Progenitor cell of endocrine pancreas (in vitro differentiated cells): Measurements from ENCODE around the gene GJA10. TPM values are rescaled to one million over a fixed set of nuclear protein-coding genes. Genes with fewer than 3 reads are reported as not detected.
"Not testable (repeated sequence)": the region's sequence is repeated elsewhere in the genome, so short reads cannot be mapped to it uniquely, and the experiment has no call there.

ENCODE experiments used
- DNase-seq: peaks from one replicate; pipeline ENCODE4 v3.0.0; 2021; ENCODE audit warnings: low spot score; ENCODE audit not compliant: unreplicated experiment
- H3K27ac Mint-ChIP-seq: 2 replicates; pipeline ENCODE4 v1.8.0; 2021; ENCODE audit warnings: mild to moderate bottlenecking, moderate library complexity, mixed read lengths
- H3K27me3 Mint-ChIP-seq: 2 replicates; pipeline ENCODE4 v1.8.0; 2021; ENCODE audit warnings: mixed read lengths
- H3K36me3 Mint-ChIP-seq: 2 replicates; pipeline ENCODE4 v1.8.0; 2022; ENCODE audit warnings: mixed read lengths; ENCODE audit not compliant: insufficient read depth
- H3K4me1 Mint-ChIP-seq: 2 replicates; pipeline ENCODE4 v1.8.0; 2021; ENCODE audit warnings: low read depth, mixed read lengths
- H3K4me3 Mint-ChIP-seq: 2 replicates; pipeline ENCODE4 v1.8.0; 2021; ENCODE audit warnings: low read depth, mild to moderate bottlenecking, moderate library complexity, mixed read lengths
- H3K9me3 Mint-ChIP-seq: 2 replicates; pipeline ENCODE4 v1.8.0; 2021; ENCODE audit warnings: low read depth, mixed read lengths
- total RNA-seq: library from RNA; stranded (reverse); gene quantifications from 2 replicates; pipeline ENCODE4 v1.2.1, GENCODE V29; 2021
- TF ChIP-seq, protein P1 (sequence below): fragments of 200-600 bp; sonication (generic); IDR thresholded peaks from one replicate; pipeline ENCODE4 v1.5.0; 2021; ENCODE audit warnings: antibody characterized with exemption, mild to moderate bottlenecking; ENCODE audit not compliant: unreplicated experiment

The GJA10 gene
- total RNA-seq, 1 donor from 2014 or later, result not detected

DNA sequence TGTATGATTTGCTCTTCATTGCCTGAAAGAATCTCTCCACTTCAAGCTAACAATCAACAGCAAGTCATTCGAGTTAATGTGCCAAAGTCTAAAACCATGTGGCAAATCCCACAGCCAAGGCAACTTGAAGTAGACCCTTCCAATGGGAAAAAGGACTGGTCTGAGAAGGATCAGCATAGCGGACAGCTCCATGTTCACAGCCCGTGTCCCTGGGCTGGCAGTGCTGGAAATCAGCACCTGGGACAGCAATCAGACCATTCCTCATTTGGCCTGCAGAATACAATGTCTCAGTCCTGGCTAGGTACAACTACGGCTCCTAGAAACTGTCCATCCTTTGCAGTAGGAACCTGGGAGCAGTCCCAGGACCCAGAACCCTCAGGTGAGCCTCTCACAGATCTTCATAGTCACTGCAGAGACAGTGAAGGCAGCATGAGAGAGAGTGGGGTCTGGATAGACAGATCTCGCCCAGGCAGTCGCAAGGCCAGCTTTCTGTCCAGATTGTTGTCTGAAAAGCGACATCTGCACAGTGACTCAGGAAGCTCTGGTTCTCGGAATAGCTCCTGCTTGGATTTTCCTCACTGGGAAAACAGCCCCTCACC, 1.1 kb downstream of the GJA10 start:
- Mint-ChIP-seq H3K27me3 (peaks cover 3% of the 10 kb centered on the region), H3K9me3 (no peaks in the 10 kb centered on the region), H3K36me3 (no peaks in the 10 kb centered on the region), H3K27ac (no peak overlapping the region), H3K4me3 (no peak overlapping the region), H3K4me1 (peaks cover 13% of the 10 kb centered on the region)
- DNase-seq, result peak; percentile 67
- TF ChIP-seq, protein P1, sequence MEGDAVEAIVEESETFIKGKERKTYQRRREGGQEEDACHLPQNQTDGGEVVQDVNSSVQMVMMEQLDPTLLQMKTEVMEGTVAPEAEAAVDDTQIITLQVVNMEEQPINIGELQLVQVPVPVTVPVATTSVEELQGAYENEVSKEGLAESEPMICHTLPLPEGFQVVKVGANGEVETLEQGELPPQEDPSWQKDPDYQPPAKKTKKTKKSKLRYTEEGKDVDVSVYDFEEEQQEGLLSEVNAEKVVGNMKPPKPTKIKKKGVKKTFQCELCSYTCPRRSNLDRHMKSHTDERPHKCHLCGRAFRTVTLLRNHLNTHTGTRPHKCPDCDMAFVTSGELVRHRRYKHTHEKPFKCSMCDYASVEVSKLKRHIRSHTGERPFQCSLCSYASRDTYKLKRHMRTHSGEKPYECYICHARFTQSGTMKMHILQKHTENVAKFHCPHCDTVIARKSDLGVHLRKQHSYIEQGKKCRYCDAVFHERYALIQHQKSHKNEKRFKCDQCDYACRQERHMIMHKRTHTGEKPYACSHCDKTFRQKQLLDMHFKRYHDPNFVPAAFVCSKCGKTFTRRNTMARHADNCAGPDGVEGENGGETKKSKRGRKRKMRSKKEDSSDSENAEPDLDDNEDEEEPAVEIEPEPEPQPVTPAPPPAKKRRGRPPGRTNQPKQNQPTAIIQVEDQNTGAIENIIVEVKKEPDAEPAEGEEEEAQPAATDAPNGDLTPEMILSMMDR, result no peak

DNA sequence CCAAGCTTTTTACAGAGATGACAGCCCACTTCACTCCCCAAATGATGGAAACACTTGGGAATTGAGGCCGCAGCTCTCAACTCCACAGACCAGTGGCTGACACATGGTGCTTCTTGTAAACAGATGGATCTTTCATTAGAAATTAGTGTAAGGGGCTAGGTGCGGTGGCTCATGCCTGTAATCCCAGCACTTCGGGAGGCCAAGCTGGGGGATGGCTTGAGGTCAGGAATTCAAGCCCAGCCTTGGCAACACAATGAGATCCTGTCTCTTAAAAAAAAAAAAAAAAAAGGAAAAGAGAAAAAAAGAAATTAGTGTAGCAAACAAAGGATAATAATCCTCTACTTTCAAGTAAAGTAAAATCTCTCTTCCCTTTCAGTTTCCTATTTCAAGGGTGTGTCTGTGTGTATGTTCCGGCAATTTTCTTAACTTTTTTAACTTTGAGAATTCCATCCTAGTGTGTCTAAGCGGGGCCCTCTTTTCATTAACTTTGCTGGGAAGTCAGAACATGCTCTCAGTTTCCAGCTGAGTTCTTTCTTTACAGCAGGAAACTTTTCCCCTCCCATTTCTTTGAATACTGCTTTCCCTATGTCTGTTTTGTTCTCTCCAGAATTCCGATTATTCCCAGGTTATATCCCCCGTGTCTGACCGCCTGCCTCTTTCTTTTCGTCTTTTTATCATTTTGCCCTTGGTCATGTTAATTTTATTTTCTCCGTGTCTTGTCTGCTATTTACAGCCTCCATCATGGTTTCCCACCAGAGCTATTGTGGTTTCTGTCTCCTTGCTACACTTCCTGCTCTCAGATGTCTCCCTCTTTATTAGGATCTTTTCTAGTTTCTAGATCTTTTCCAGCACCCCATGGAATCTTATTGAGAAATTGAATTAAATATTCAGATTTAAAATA, 16.0 kb downstream of the GJA10 start:
- H3K27me3 Mint-ChIP-seq, H3K36me3 Mint-ChIP-seq, H3K4me3 Mint-ChIP-seq, H3K4me1 Mint-ChIP-seq, H3K9me3 Mint-ChIP-seq, DNase-seq, H3K27ac Mint-ChIP-seq: not testable (repeated sequence)

DNA sequence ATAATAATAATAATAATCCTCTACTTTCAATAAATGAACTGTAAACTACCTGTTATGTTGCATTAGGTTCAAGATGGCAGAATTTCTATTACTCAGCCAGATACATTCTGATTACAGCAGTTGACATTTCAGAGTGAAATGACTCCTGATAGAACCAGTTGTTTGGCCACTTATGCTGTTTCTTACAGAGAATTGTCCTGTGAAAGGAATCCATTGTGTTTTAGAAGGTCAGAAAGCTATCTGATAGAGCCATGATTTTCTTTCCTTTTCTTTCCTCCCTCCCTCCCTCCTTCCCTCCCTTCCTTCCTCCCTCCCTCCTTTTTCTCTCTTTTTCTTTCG, 16.6 kb downstream of the GJA10 start:
- TF ChIP-seq, protein P1, result no peak
- no peaks in the 10 kb centered on the region for H3K36me3 Mint-ChIP-seq
- DNase-seq, result no peak
- H3K27me3 Mint-ChIP-seq, result no peaks in the 10 kb centered on the region
- H3K9me3 Mint-ChIP-seq, result no peaks in the 10 kb centered on the region
- no peak overlapping the region for H3K27ac Mint-ChIP-seq
- peaks cover 2% of the 10 kb centered on the region for H3K4me1 Mint-ChIP-seq
- H3K4me3 Mint-ChIP-seq, result no peak overlapping the region

DNA sequence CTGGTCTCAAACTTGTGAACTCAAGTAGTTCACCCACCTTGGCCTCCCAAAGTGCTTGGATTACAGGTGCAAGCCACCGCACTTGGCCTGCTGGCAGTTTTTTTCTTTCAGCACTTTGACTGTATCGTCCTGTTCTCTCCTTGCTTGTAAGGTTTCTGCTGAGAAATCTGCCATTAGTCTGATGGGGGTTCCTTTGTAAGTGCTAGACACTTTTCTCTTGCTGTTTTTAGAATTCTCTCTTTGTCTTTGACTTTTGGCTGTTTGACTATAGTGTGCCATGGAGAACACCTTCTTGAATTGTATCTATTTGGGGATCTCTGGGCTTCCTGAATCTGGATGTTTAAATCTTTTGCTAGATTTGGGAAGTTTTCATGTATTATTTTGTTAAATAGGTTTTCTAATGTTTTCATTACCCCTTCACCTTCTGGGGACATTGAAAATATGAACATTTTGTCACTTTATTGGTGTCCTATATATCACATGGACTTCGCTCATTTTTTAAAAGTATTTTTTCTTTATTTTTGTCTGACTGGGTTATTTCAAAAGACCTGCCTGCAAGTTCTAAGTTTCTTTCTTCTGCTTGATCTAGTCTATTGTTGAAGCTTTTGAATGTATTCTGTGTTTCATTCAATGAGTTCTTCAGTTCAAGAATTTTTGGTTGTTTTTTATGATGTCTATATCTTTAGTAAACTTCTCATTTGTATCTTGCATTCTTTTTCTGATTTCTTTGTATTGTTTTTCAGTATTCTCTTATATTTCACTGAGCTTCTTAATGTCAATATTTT, 22.1 kb downstream of the GJA10 start:
- no peak for DNase-seq
- Mint-ChIP-seq H3K4me3 (no peak overlapping the region), H3K27ac (no peak overlapping the region), H3K9me3 (peaks cover 6% of the 10 kb centered on the region), H3K4me1 (no peaks in the 10 kb centered on the region), H3K27me3 (no peaks in the 10 kb centered on the region), H3K36me3 (no peaks in the 10 kb centered on the region)
- TF ChIP-seq, protein P1, result no peak

DNA sequence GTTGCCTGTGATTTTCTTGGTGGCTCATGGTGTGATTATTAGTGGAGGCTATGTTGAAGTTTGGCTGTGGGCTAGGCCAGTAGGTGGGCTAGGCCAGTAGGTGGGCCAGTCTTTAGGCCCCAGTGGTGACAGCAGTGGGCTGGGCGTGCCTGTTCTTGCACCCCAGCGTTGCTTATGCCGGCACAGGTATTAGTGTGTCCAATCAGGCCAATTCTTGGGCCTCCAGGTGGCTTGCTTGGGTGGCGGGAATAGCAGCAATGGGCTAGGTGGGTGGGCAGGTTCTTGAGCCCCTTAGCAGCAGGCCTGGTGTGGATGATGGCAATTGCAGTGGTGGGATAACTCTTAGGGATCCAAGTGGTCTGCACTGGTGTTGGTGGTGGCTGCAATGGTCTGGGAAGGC, 22.9 kb downstream of the GJA10 start:
- TF ChIP-seq, protein P1, result no peak
- Mint-ChIP-seq H3K4me1 (no peaks in the 10 kb centered on the region), H3K36me3 (no peaks in the 10 kb centered on the region), H3K27ac (no peak overlapping the region), H3K9me3 (peaks cover 6% of the 10 kb centered on the region), H3K27me3 (no peaks in the 10 kb centered on the region), H3K4me3 (no peak overlapping the region)
- no peak for DNase-seq
